HG03139 (cell line): Measurements from ENCODE around the gene RTP2.

Source experiments
- ATAC-seq: cut with Tn5 transposase; IDR thresholded peaks from one replicate; pipeline ENCODE4 v1.9.1; 2021; ENCODE audit not compliant: unreplicated experiment

Gene RTP2

DNA sequence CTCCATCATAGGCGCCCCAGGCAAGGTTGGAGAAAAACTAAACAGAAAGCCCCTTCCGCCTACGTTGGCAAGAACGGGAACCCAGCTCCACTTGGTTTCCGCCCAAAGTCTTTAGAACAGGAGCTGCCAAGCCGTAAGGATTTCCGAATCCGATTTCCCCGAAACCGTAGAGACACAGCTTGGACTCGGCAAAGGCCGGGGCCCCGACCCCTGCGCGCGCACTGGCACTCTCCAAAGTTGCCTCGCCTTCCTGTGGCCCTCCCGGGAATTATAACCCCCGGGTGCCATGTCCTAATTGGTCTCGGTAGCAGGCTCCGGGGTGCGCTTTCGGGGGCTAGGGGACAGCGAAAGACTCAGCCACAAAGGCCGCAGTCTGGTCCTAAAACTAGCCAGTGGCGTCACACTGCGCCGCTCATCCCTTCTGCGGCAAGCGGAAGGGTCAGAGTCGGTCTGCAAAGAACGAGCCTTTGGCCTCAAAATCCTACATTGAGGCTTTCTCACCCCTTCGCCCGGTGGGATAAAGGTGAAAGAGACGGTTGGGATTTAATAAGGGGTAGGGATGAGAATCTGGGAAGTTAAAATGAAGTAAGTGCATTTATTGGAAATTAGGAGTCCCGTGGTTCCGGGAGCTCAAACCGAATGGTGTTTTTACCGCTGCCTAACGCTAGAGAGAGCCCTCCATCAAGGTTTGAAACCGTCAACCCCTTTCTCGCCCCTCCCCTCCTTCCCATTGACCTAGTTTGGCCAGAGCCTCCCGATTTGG lies 36.2 kb upstream of the RTP2 start:
- ATAC-seq: peak; percentile 43

DNA sequence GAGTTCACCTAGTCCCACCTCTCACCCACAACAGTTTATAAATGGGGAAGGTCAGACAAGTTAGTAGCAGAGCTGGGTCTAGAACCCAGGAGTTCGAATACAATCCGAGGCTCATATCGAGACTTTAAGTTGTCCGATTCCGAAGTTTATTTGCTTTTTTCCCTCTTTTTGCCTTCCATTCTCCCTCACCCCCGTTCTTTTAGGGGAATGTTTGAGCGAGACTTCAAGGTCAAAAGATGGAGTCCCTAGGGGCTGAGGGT lies 35.6 kb upstream of the RTP2 start:
- ATAC-seq: no peak

DNA sequence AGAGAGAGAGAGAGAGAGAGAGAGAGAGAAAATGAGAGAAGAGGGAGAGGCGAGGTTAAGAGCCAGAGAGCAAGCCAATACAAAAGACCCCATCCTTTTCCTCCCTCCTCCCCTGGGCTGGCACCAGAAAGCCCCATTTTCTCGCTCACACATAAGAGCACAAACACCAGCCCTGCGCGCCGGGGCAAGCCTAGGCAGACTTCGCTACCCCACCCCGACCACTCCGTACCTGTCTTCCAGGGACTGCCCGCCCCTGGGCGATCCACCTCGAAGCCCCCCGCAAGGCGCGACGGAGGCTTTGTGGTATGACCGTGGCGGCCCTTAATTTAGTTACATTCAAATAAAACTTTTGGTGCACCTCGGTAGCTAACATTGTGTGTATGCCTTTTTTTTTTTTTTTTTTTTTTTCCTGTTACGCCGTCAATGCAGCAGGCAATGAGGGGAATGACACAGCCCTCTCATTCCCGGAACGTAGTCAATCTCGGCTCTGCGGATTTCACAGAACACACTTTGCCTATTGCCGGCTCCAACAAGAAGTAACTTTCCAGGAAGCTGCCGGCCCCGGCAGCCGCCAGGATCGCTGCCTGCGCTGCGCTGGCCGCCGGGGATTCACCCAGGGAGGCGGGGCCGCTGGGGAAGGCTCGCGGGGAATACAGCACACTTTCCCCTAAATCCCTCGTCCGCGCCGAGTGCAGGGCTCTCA lies 35.2 kb upstream of the RTP2 start:
- no peak for ATAC-seq

DNA sequence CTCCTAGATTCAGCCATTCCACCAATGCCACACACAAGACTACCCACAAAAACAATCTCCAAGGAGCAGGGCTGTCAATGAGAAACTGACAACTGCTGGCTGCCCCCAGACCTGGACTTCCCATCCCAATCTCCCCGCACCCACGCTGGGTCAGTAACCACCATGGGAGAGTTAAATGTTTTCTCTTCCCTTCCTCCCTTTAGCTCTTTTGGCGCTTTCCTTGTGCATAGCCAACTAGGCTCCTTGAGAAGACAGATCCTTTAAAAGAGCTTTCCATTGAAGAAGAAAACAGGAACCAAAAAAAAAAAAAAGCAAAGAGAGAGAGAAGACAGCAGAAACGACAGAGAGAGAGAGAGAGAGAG lies 34.6 kb upstream of the RTP2 start:
- no peak for ATAC-seq

GRCh38 chr3:187736418-187736871 lies 34.1 kb upstream of the RTP2 start:
- ATAC-seq: no peak

DNA sequence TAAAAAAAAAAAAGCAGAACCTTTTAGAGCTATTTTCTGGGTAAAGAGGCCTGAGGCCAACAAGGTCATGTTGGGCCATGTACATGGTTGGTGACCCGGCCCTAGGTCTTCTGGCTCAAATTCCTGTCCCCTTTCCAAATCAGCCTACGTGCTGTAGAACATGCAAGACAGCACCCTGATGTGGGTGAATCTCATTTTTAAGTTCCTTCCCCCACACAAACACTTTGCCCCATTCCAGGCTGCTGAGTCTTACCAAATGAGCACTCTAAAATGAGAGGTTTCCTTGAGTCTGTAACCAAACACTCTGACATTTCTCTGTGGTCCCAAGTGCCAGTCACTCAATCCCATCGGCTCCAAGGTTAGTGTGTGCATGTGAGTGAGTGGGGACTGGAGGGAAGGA lies 33.5 kb upstream of the RTP2 start:
- no peak for ATAC-seq

DNA sequence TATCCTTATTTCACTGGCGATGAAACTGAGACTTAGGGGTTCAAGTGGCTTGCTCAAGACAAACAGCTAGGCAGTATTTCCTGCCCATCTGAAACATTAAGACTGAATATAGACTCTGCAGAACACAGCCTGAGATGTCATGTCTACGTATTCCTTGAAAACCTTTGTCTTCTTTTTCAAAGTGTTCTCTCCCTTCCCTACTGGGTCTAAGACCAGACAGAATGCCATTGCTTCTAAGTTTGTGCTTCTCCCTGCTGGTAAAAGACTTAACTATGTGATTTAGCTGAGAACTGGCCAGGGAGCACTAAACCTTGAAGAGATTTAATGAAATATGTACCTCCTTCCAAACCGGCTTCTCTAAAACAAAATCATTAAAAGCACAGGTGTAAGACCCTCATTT lies 33.0 kb upstream of the RTP2 start:
- ATAC-seq: no peak

DNA sequence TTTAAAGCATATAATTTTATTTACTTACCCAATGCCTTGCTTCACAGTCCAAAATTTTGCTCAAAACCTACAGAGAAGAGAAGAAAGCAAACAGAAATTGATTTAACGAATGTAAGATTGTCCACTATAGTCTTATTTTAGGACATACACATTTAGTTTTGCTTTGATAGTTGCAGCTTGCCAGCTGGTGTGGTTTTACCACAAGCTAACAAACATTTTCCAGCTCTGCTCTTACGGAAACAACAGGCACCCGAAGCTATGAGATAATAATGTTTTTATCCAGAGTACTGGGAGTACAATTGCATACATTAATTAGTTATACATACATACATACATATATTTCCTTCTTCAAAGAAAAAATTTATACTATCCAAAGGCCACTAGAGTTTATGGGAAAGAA lies 32.5 kb upstream of the RTP2 start:
- no peak for ATAC-seq

- no peak for ATAC-seq
Measured at GRCh38 chr3:187733371-187733770, 31.0 kb upstream of the RTP2 start.

GRCh38 chr3:187729598-187729997 lies 27.2 kb upstream of the RTP2 start:
- no peak for ATAC-seq

DNA sequence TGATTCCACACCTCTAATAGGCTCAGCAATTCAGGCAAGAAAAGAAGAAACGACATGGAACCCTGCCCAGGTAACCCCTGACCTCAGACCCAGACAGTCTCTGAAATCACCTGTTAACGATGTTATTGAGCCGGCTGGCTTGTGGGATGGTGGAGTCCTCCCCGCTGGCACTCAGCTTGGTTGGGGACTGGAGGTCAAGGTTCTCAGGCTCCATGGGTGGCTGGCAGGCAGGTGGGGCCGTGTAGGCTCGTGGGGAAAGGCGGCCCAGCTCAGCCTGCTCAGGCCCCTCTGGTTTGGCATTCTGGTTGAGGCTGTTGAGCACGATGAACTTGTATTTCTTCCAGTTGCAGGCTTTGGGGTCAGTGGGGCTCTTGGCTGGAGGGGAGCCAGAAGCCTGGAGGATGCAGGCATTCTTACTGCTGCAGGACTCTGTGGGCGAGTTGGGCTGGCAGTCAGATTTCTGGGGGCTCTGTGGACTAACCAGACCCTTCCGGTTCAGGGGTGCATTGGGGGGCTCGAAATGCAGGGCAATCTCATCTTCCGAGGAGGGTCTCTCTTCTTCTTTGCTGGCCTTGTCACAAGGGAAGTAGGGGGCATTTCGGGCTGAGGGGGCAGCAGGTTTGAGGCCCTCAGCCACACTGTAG lies 26.7 kb upstream of the RTP2 start:
- no peak for ATAC-seq

DNA sequence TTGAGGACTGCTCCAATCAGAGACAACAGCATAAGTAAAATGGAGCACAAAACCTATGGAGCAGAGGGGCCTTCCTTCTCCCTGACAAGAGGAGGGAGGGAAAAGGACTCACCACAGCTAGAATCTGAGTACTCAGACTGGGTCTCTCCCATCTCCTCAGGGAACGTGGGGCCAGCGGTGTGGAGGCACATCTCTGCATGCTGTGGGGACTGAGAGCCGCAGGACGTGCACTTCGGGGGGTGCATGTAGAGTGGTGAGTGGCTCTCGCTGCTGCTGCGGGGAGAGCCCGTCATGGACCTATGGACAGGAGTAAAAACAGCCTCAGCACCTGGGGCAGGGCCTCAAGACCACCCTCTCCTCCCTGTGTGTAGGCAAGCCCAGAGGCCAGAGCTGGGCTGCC lies 25.9 kb upstream of the RTP2 start:
- no peak for ATAC-seq

DNA sequence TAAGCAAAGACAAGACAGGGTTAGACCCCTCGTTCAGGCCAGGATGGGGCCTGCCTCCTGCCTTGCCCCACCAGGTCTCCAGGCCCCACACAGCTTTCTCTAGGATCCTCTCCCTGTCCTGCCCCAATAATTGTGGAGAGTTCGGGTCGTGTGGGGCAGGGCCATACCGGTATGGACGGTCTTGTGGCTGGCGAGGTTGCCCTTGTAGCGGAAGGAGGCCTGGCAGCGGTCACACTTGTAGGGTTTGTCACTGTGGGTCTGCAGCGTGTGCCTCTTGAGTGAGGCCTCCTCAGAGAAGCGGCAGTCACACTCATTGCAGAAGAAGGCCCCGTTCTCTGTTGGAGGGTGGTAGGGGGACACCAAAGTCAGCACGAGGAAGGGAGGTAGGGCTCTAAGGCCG lies 24.2 kb upstream of the RTP2 start:
- ATAC-seq: no peak

- no peak for ATAC-seq
Measured at GRCh38 chr3:187725653-187726370, 23.5 kb upstream of the RTP2 start.

GRCh38 chr3:187725224-187725623 lies 22.9 kb upstream of the RTP2 start:
- no peak for ATAC-seq

GRCh38 chr3:187722206-187722612 lies 19.9 kb upstream of the RTP2 start:
- ATAC-seq: no peak

- ATAC-seq: no peak
Measured at GRCh38 chr3:187721055-187721454, 18.7 kb upstream of the RTP2 start.

GRCh38 chr3:187720337-187720670 lies 17.9 kb upstream of the RTP2 start:
- ATAC-seq: no peak

DNA sequence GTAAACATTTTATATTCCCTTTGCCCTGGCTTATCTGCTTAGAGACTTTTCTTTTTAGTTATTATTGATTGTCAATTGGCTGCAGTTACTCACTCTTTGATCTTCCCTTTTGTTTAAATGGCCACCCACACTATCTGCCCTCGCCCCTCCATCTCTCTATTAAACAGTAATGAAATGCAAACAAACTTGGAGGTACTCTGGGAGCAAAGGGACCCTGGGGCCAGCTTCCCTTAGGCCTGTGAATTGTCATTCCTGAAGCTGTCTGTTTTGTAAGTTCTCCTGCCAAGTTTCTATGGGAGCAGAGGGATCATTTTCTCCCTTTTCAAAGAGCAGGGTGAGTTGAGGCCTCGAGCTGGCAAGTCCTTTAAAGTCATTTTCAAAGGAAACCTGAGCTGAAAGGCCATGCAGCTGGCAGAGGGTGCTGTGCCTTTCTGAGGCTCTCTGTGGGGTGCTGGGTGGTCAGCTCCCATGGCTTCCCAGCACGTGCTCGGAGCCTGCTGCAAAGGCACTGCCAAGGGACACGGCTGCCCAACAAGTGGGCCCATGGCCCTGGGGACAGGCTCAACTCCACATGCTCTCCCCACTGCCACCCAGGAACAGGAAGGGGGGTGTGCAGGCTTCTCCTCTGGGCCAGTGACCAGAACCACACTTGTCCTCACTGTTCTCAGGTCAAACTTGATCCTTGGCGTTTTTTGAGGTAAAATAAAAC lies 17.4 kb upstream of the RTP2 start:
- no peak for ATAC-seq

DNA sequence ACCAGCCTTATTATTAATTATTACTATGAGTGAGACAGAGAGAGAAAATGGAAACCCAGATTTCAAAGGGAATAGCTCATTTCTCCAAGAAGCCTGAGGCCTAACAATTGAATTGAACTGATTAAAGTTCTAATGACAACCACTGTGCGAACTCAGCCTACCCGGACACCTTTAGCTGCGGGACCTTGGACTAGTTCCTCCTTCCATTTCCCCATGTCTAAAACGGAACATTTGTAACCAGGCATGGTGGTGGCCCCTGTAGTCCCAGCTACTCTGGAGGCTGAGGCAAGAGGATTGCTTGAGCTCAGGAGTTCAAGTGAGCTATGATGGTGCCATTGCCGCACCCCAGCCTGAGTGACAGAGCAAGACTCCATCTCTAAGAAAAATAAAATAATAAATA lies 16.4 kb upstream of the RTP2 start:
- no peak for ATAC-seq

DNA sequence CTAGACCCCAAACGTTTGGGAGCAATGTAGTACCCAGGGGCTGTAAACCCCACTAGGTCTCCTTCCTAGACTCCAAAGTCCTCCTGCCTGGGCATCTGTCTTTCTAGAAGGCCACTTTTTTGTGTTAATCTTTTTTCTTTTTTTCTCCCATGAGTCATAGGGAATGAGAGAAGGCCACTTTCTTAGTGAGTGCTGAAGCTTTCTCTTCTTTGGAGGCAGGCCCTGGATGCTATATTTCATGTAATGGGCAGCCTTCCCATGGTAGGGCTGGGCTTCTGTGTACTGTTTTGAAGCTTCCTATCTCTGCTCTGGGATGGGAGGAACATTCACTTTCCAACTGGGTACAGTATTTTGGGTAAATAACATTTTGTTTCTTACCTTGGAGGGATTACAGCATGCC lies 15.2 kb upstream of the RTP2 start:
- ATAC-seq: no peak
